ENCODE measurements around the gene GGA1. TPM values are rescaled to one million over a fixed set of nuclear protein-coding genes. Genes with fewer than 3 reads are reported as not detected.

GGA1 gene
- total and polyA plus RNA-seq, 9 of the 15 experiments (the other 6 are each of a cell fraction or from before 2014, with no cell fraction given): 1.5 to 69.5 (median 31.6) TPM

DNA sequence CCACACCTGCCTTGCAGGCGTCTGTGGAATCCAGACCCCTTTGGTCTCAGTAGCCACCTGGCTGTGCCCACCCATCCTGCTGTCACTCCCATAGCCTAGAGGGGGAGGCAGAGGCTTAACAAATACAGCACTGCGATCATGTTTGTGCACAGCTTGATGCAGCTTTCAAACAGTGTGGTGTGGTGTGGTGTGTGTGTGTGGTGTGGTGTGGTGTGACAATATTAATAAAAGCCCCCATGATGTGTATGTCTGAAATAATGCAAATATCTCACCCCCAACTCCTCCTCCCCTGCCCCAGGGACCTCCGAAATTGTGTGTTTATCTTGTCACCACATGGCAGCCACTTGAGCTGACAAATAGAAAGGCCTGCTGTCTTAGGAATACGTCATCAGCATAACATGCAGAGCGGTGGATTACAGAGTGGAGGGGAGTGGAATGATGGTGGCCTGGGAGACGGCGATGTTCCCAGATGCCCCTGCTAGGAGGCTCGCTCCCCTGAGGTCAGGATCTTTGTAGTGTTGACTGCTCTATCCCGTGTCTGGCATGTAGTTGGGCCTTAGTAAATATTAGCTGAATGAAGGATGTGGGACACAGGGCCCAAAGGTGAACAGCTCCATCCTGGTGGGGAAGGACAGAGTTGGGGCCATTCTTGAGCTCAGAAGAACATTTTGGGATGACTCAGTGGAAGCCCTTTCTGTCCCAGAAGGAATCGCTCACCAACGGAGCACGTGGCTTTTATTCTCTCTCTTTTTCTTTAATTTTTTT lies 52.7 kb downstream of the GGA1 start (continued):
- TF ChIP-seq, protein P1, sequence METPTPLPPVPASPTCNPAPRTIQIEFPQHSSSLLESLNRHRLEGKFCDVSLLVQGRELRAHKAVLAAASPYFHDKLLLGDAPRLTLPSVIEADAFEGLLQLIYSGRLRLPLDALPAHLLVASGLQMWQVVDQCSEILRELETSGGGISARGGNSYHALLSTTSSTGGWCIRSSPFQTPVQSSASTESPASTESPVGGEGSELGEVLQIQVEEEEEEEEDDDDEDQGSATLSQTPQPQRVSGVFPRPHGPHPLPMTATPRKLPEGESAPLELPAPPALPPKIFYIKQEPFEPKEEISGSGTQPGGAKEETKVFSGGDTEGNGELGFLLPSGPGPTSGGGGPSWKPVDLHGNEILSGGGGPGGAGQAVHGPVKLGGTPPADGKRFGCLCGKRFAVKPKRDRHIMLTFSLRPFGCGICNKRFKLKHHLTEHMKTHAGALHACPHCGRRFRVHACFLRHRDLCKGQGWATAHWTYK (CRISPR knock-in tag; IDR thresholded peaks at IDR 0.05): no peak
- TF ChIP-seq CHCHD3 (CRISPR knock-in tag; IDR thresholded peaks at IDR 0.05) (no peak), SMAD2 (IDR thresholded peaks at IDR 0.05; ENCODE audit: low read depth, low read length) (no peak), DPF2 (IDR thresholded peaks at IDR 0.05) (peak; percentile 28; the same call in 1 of the 2 replicates), ZNF586 (CRISPR knock-in tag; conservative IDR thresholded peaks at IDR 0.05) (no peak), ZNF830 (CRISPR knock-in tag; IDR thresholded peaks at IDR 0.05) (no peak), ZNF174 (CRISPR knock-in tag; IDR thresholded peaks at IDR 0.05) (no peak), GATAD2A (IDR thresholded peaks at IDR 0.05) (no peak), ZSCAN32 (CRISPR knock-in tag; IDR thresholded peaks at IDR 0.05) (no peak), GATA2 (CRISPR knock-in tag; IDR thresholded peaks at IDR 0.05) (no peak), ZNF165 (CRISPR knock-in tag; IDR thresholded peaks at IDR 0.05; ENCODE audit: borderline replicate concordance) (no peak)
- TF ChIP-seq, protein P2, sequence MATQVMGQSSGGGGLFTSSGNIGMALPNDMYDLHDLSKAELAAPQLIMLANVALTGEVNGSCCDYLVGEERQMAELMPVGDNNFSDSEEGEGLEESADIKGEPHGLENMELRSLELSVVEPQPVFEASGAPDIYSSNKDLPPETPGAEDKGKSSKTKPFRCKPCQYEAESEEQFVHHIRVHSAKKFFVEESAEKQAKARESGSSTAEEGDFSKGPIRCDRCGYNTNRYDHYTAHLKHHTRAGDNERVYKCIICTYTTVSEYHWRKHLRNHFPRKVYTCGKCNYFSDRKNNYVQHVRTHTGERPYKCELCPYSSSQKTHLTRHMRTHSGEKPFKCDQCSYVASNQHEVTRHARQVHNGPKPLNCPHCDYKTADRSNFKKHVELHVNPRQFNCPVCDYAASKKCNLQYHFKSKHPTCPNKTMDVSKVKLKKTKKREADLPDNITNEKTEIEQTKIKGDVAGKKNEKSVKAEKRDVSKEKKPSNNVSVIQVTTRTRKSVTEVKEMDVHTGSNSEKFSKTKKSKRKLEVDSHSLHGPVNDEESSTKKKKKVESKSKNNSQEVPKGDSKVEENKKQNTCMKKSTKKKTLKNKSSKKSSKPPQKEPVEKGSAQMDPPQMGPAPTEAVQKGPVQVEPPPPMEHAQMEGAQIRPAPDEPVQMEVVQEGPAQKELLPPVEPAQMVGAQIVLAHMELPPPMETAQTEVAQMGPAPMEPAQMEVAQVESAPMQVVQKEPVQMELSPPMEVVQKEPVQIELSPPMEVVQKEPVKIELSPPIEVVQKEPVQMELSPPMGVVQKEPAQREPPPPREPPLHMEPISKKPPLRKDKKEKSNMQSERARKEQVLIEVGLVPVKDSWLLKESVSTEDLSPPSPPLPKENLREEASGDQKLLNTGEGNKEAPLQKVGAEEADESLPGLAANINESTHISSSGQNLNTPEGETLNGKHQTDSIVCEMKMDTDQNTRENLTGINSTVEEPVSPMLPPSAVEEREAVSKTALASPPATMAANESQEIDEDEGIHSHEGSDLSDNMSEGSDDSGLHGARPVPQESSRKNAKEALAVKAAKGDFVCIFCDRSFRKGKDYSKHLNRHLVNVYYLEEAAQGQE (IDR thresholded peaks at IDR 0.05; ENCODE audit: borderline replicate concordance): peak; percentile 47; the same call in 1 of the 2 replicates
- TF ChIP-seq, protein P2 (CRISPR knock-in tag; IDR thresholded peaks at IDR 0.05; ENCODE audit: low read depth): no peak
- TF ChIP-seq, protein P3, sequence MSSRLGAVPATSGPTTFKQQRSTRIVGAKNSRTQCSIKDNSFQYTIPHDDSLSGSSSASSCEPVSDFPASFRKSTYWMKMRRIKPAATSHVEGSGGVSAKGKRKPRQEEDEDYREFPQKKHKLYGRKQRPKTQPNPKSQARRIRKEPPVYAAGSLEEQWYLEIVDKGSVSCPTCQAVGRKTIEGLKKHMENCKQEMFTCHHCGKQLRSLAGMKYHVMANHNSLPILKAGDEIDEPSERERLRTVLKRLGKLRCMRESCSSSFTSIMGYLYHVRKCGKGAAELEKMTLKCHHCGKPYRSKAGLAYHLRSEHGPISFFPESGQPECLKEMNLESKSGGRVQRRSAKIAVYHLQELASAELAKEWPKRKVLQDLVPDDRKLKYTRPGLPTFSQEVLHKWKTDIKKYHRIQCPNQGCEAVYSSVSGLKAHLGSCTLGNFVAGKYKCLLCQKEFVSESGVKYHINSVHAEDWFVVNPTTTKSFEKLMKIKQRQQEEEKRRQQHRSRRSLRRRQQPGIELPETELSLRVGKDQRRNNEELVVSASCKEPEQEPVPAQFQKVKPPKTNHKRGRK (tag; IDR thresholded peaks at IDR 0.05): no peak
- TF ChIP-seq, protein P4, sequence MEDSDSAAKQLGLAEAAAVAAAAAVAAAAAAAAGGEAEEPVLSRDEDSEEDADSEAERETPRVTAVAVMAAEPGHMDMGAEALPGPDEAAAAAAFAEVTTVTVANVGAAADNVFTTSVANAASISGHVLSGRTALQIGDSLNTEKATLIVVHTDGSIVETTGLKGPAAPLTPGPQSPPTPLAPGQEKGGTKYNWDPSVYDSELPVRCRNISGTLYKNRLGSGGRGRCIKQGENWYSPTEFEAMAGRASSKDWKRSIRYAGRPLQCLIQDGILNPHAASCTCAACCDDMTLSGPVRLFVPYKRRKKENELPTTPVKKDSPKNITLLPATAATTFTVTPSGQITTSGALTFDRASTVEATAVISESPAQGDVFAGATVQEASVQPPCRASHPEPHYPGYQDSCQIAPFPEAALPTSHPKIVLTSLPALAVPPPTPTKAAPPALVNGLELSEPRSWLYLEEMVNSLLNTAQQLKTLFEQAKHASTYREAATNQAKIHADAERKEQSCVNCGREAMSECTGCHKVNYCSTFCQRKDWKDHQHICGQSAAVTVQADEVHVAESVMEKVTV (CRISPR knock-in tag; IDR thresholded peaks at IDR 0.05): peak; percentile 11; the same call in 1 of the 2 replicates

All from K562 (cell line).